Breast epithelium (tissue), 4 donors: ENCODE measurements around the gene LGI4. TPM values are rescaled to one million over a fixed set of nuclear protein-coding genes. Genes with fewer than 3 reads are reported as not detected.

Experiments used
- DNase-seq, 2 donors: peaks; one replicate each; pipeline ENCODE4 v3.0.0-alpha.2; 2019; ENCODE audit warnings: low spot score in 2 of 2
- H3K27ac ChIP-seq, 2 donors: fragments of 200-600 bp; sonication (generic) in 1 of 2; one replicate each; pipeline ENCODE4 v1.5.1; 2016 to 2019; ENCODE audit warnings: mild to moderate bottlenecking in 1 of 2
- H3K27me3 ChIP-seq, 2 donors: fragments of 200-600 bp; sonication (generic) in 1 of 2; one replicate each; pipeline versions ENCODE4 v1.5.1 to v1.6.0; 2017 to 2019; ENCODE audit warnings: control low read depth in 1 of 2, mild to moderate bottlenecking in 1 of 2
- H3K36me3 ChIP-seq: fragments of 200-600 bp; one replicate; pipeline ENCODE4 v1.5.1; 2019
- H3K4me1 ChIP-seq, 2 donors: fragments of 200-600 bp; sonication (generic); one replicate each; pipeline ENCODE4 v1.5.1; 2016 to 2019; ENCODE audit warnings: control low read depth in 1 of 2
- H3K4me3 ChIP-seq, 3 donors: fragments of 200-600 bp; sonication (generic); 1 replicate in 2 of 3; 2 replicates in 1 of 3; pipeline ENCODE4 v1.5.1; 2016 to 2019; ENCODE audit warnings: mild to moderate bottlenecking in 3 of 3, moderate library complexity in 2 of 3
- H3K9me3 ChIP-seq, 2 donors: fragments of 200-600 bp; sonication (generic) in 1 of 2; one replicate each; pipeline ENCODE4 v1.5.1; 2016 to 2019; ENCODE audit warnings: control low read depth in 1 of 2
- CTCF ChIP-seq, 3 donors: fragments of 450-650 bp; IDR thresholded peaks; one replicate each; pipeline ENCODE4 v1.5.1; 2016 to 2017; ENCODE audit warnings: antibody characterized with exemption in 3 of 3, mild to moderate bottlenecking in 3 of 3, moderate library complexity in 3 of 3
- POLR2A ChIP-seq: fragments of 450-650 bp; IDR thresholded peaks from one replicate; pipeline ENCODE4 v1.6.1; 2016; ENCODE audit warnings: antibody characterized with exemption, mild to moderate bottlenecking, moderate library complexity
- POLR2AphosphoS5 ChIP-seq, 3 donors: sonication (generic); formaldehyde crosslinking; IDR thresholded peaks; one replicate each; pipeline ENCODE4 v1.6.1; 2017; ENCODE audit warnings: antibody characterized with exemption in 3 of 3
- intact Hi-C: fragments of 100-400 bp; cut with DNase I; formaldehyde crosslinking; loops from one replicate; pipeline ENCODE4 v1.15.1; 2023; ENCODE audit warnings: low total_unique reads
- total RNA-seq, 3 donors: library from RNA; depleted of rRNA; stranded (reverse); fragments of >200 nt; gene quantifications; one replicate each; pipeline ENCODE4 v1.1.0, GENCODE V29; 2016

LGI4 gene
- total RNA-seq, 3 donors from 2014 or later = 4.3 to 37.8 (median 5.3) TPM

DNA sequence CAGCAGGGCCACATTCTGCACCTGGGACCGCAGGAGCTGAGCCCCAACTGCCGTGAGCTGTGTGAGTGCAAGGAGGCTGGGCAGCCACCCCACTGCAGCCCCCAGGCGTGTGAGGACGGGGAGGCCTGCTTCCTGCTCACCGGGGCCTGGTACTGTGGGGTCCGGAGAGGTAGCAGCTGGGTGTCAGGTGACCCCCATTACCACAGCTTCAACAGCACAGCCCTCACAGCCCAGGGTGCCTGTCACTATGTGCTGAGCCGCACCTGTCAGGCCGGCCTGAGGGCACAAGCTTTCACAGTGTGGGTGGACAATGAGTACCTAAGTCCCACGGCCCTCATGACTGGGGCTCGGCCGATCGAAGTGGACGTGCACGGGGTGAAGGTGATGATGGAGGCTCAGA lies 55.0 kb downstream of the LGI4 start:
- DNase-seq = no peak
- Histone ChIP-seq H3K9me3 (no peaks in the 10 kb centered on the region), H3K27me3 (no peaks in the 10 kb centered on the region), H3K4me3 (no peak overlapping the region), H3K27ac (no peak overlapping the region), H3K36me3 (no peaks in the 10 kb centered on the region), H3K4me1 (no peaks in the 10 kb centered on the region)
- TF ChIP-seq CTCF (IDR thresholded peaks at IDR 0.05) = no peak
- no peak for TF ChIP-seq POLR2AphosphoS5 (IDR thresholded peaks at IDR 0.05)
- no peak for TF ChIP-seq POLR2A
- intact Hi-C loops = no loop called here

DNA sequence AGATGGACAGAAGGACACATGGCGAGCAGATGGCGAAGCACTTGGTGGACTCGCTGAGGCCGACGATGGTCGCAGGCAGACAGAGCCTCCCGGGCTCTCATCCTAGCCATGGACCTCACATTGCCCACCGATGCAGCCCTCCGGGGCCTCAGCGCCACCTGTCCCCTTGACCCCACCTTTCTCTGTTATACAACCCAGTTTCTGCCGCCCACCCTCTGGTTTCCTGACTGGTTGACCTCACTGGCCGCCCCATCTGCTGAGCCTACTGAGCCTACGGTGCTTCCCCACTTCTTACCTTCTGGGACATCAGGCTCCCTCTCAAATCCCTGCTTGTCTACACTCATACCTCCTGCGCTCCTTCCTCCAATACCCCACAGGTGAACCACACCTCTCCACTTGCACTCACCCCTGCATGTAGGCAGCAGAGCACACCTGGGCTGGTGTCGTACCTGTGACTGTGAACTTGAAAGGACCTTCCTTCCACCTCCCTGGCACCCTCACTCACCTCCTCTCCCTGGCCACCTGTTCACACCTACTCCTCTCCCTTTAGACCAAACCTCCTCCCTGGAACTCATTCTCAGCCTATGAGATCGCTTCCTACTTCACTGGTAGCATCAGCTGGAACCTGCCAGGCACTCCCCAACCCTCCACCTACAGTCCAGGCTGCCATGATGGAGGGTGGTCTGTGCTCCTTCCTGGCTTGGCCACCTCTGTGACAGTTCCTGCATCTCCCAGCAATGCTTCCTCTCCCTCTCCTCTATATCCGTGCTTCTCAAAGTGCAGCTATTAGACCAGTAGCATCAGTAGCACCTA lies 57.2 kb downstream of the LGI4 start:
- Histone ChIP-seq H3K27ac (no peak overlapping the region), H3K4me1 (no peaks in the 10 kb centered on the region), H3K36me3 (no peaks in the 10 kb centered on the region), H3K9me3 (no peaks in the 10 kb centered on the region), H3K27me3 (no peaks in the 10 kb centered on the region), H3K4me3 (no peak overlapping the region)
- intact Hi-C loops = no loop called here
- TF ChIP-seq CTCF (IDR thresholded peaks at IDR 0.05) (no peak), POLR2AphosphoS5 (IDR thresholded peaks at IDR 0.05) (no peak), POLR2A (no peak)
- DNase-seq = no peak

GRCh38 chr19:35076657-35077056 lies 58.2 kb downstream of the LGI4 start:
- no peaks in the 10 kb centered on the region for H3K9me3 ChIP-seq
- no peak overlapping the region for H3K27ac ChIP-seq
- H3K36me3 ChIP-seq = no peaks in the 10 kb centered on the region
- H3K4me3 ChIP-seq = no peak overlapping the region
- no peaks in the 10 kb centered on the region for H3K4me1 ChIP-seq
- TF ChIP-seq POLR2A = no peak
- no peak for TF ChIP-seq POLR2AphosphoS5 (IDR thresholded peaks at IDR 0.05)
- TF ChIP-seq CTCF (IDR thresholded peaks at IDR 0.05) = no peak
- DNase-seq = no peak
- intact Hi-C loops = no loop called here
- H3K27me3 ChIP-seq = no peaks in the 10 kb centered on the region

- H3K9me3 ChIP-seq = no peaks in the 10 kb centered on the region
- intact Hi-C loops = no loop called here
Observed at GRCh38 chr19:35076026-35076370, 58.9 kb downstream of the LGI4 start.

More at GRCh38 chr19:35076026-35076370, 58.9 kb downstream of the LGI4 start:
- Histone ChIP-seq H3K4me3 (no peak overlapping the region), H3K27me3 (no peaks in the 10 kb centered on the region), H3K36me3 (no peaks in the 10 kb centered on the region), H3K4me1 (no peaks in the 10 kb centered on the region), H3K27ac (no peak overlapping the region)
- no peak for DNase-seq
- no peak for TF ChIP-seq POLR2AphosphoS5 (IDR thresholded peaks at IDR 0.05)
- TF ChIP-seq POLR2A = no peak
- TF ChIP-seq CTCF (IDR thresholded peaks at IDR 0.05) = no peak
